Measurements from ENCODE around the gene SPC24. TPM values are rescaled to one million over a fixed set of nuclear protein-coding genes. Genes with fewer than 3 reads are reported as not detected.

SPC24 gene
- total RNA-seq, 1 experiment from 2014 or later, result 44.8 TPM

- intact Hi-C loops (cut with micrococcal nuclease; ENCODE audit: unreplicated experiment), result loop anchor here (5.0 kb wide), 1 partner anchor 94 kb away; no protein-coding TSS in a partner anchor
- DNase-seq, result no peak
- H3K4me3 ChIP-seq (ENCODE audit: low read depth, low read length), result no peak overlapping the region
- H3K9me3 ChIP-seq, result no peaks in the 10 kb centered on the region
- Mint-ChIP-seq H3K4me1 (ENCODE audit: low read depth, unreplicated experiment) (no peaks in the 10 kb centered on the region), H3K27me3 (ENCODE audit: insufficient read depth, unreplicated experiment) (no peaks in the 10 kb centered on the region), H3K27ac (ENCODE audit: unreplicated experiment) (no peak overlapping the region), H3K9me3 (ENCODE audit: unreplicated experiment) (no peaks in the 10 kb centered on the region), H3K4me3 (ENCODE audit: unreplicated experiment) (no peak overlapping the region), H3K36me3 (ENCODE audit: insufficient read depth, unreplicated experiment) (peaks cover 90% of the 10 kb centered on the region)
- peaks cover 12% of the 10 kb centered on the region for H3K4me1 ChIP-seq
- no TSS peak for BruUV-seq (replicated peaks)
- H3K27me3 ChIP-seq (replicated peaks; ENCODE audit: control insufficient read depth, insufficient read depth, low read length), result no peaks in the 10 kb centered on the region
- ChIA-PET CTCF (no interaction called here), POLR2A (no interaction called here)
- H3K36me3 ChIP-seq (ENCODE audit: control insufficient read depth, insufficient read depth, low read length), result peaks cover 22% of the 10 kb centered on the region
- TF ChIP-seq CTCF (IDR thresholded peaks at IDR 0.05; ENCODE audit: insufficient read depth in 1 of 2, low read depth in 1 of 2, low read length in 1 of 2, severe bottlenecking in 1 of 2, unreplicated experiment in 1 of 2), result no peak
Observed at GRCh38 chr19:11131471-11131870, 24.1 kb downstream of the SPC24 start.

- BruUV-seq (replicated peaks), result no TSS peak
- Mint-ChIP-seq H3K27ac (ENCODE audit: unreplicated experiment) (peak overlapping the region; percentile 25), H3K9me3 (ENCODE audit: unreplicated experiment) (no peaks in the 10 kb centered on the region), H3K27me3 (ENCODE audit: insufficient read depth, unreplicated experiment) (no peaks in the 10 kb centered on the region), H3K4me1 (ENCODE audit: low read depth, unreplicated experiment) (no peaks in the 10 kb centered on the region), H3K36me3 (ENCODE audit: insufficient read depth, unreplicated experiment) (peaks cover 92% of the 10 kb centered on the region), H3K4me3 (ENCODE audit: unreplicated experiment) (no peak overlapping the region)
- Histone ChIP-seq H3K4me1 (peaks cover 12% of the 10 kb centered on the region), H3K27me3 (replicated peaks; ENCODE audit: control insufficient read depth, insufficient read depth, low read length) (no peaks in the 10 kb centered on the region), H3K9me3 (no peaks in the 10 kb centered on the region), H3K36me3 (ENCODE audit: control insufficient read depth, insufficient read depth, low read length) (peaks cover 24% of the 10 kb centered on the region), H3K4me3 (ENCODE audit: low read depth, low read length) (no peak overlapping the region)
- POLR2A ChIA-PET, result no interaction called here
- DNase-seq, result peak; percentile 85 to 88
- intact Hi-C loops (cut with micrococcal nuclease; ENCODE audit: unreplicated experiment), result loop anchor here (5.0 kb wide), 1 partner anchor 94 kb away; no protein-coding TSS in a partner anchor
- peak; percentile 78 to 80 for TF ChIP-seq CTCF (IDR thresholded peaks at IDR 0.05; ENCODE audit: insufficient read depth in 1 of 2, low read depth in 1 of 2, low read length in 1 of 2, severe bottlenecking in 1 of 2, unreplicated experiment in 1 of 2)
- CTCF ChIA-PET, result no interaction called here
Observed at GRCh38 chr19:11130824-11131455, 24.6 kb downstream of the SPC24 start.

- no peak overlapping the region for H3K4me3 ChIP-seq (ENCODE audit: low read depth, low read length)
- H3K27me3 Mint-ChIP-seq (ENCODE audit: insufficient read depth, unreplicated experiment), result no peaks in the 10 kb centered on the region
- no peaks in the 10 kb centered on the region for H3K9me3 ChIP-seq
- ChIA-PET CTCF (no interaction called here), POLR2A (no interaction called here)
- no peaks in the 10 kb centered on the region for H3K27me3 ChIP-seq (replicated peaks; ENCODE audit: control insufficient read depth, insufficient read depth, low read length)
- no TSS peak for BruUV-seq (replicated peaks)
- H3K36me3 Mint-ChIP-seq (ENCODE audit: insufficient read depth, unreplicated experiment), result peaks cover 100% of the 10 kb centered on the region
- peaks cover 12% of the 10 kb centered on the region for H3K4me1 ChIP-seq
- intact Hi-C loops (cut with micrococcal nuclease; ENCODE audit: unreplicated experiment), result no loop called here
- H3K9me3 Mint-ChIP-seq (ENCODE audit: unreplicated experiment), result no peaks in the 10 kb centered on the region
- no peaks in the 10 kb centered on the region for H3K4me1 Mint-ChIP-seq (ENCODE audit: low read depth, unreplicated experiment)
- H3K4me3 Mint-ChIP-seq (ENCODE audit: unreplicated experiment), result no peak overlapping the region
- peaks cover 28% of the 10 kb centered on the region for H3K36me3 ChIP-seq (ENCODE audit: control insufficient read depth, insufficient read depth, low read length)
- H3K27ac Mint-ChIP-seq (ENCODE audit: unreplicated experiment), result no peak overlapping the region
- TF ChIP-seq CTCF (IDR thresholded peaks at IDR 0.05; ENCODE audit: insufficient read depth in 1 of 2, low read depth in 1 of 2, low read length in 1 of 2, severe bottlenecking in 1 of 2, unreplicated experiment in 1 of 2), result no peak
- DNase-seq, result no peak
Observed at GRCh38 chr19:11127905-11128304, 27.7 kb downstream of the SPC24 start.
